Lower leg skin (tissue), 4 donors: Measurements from ENCODE around the gene FHOD3. TPM values are rescaled to one million over a fixed set of nuclear protein-coding genes. Genes with fewer than 3 reads are reported as not detected.
"Not testable (repeated sequence)": the region's sequence is repeated elsewhere in the genome, so short reads cannot be mapped to it uniquely, and the experiment has no call there.

Experiments used
- DNase-seq, 2 donors: peaks; one replicate each; pipeline ENCODE4 v3.0.0-alpha.2; 2019; ENCODE audit warnings: low spot score in 2 of 2
- H3K4me3 ChIP-seq: fragments of 200-600 bp; sonication (generic); 2 replicates; pipeline ENCODE4 v1.5.1; 2017; ENCODE audit warnings: mild to moderate bottlenecking, low read depth; ENCODE audit not compliant: poor library complexity, severe bottlenecking
- POLR2A ChIP-seq, 2 donors: fragments of 450-650 bp; IDR thresholded peaks; one replicate each; pipeline ENCODE4 v1.6.1; 2016 to 2017; ENCODE audit warnings: antibody characterized with exemption in 2 of 2, mild to moderate bottlenecking in 1 of 2, moderate library complexity in 1 of 2
- WGBS, 2 donors: methylation state at CpG; one replicate each; pipeline ENCODE4 v1.1.5; 2018; 5-methylcytosine and 5-hydroxymethylcytosine counted together
- intact Hi-C: fragments of 100-400 bp; cut with DNase I; formaldehyde crosslinking; loops from one replicate; pipeline ENCODE4 v1.15.0; 2023; ENCODE audit warnings: low total_unique reads
- total RNA-seq, 4 donors: library from RNA; depleted of rRNA; stranded (reverse); fragments of >200 nt; gene quantifications; one replicate each; pipeline ENCODE4 v1.1.0, GENCODE V29; 2016
- TF ChIP-seq, protein P1 (sequence below), 3 donors: fragments of 450-650 bp; IDR thresholded peaks; one replicate each; pipeline ENCODE4 v1.5.1; 2016; ENCODE audit warnings: antibody characterized with exemption in 3 of 3, mild to moderate bottlenecking in 3 of 3, moderate library complexity in 2 of 3

FHOD3 gene
- total RNA-seq, 4 donors from 2014 or later, result 5.3 to 15.1 (median 7.8) TPM

GRCh38 chr18:36461551-36461987 lies 164.1 kb downstream of the FHOD3 start:
- WGBS, 2 donors, result 86 to 89% methylated on average over 1 of the region's 1 CpG
- DNase-seq, result no peak
- TF ChIP-seq, protein P1, sequence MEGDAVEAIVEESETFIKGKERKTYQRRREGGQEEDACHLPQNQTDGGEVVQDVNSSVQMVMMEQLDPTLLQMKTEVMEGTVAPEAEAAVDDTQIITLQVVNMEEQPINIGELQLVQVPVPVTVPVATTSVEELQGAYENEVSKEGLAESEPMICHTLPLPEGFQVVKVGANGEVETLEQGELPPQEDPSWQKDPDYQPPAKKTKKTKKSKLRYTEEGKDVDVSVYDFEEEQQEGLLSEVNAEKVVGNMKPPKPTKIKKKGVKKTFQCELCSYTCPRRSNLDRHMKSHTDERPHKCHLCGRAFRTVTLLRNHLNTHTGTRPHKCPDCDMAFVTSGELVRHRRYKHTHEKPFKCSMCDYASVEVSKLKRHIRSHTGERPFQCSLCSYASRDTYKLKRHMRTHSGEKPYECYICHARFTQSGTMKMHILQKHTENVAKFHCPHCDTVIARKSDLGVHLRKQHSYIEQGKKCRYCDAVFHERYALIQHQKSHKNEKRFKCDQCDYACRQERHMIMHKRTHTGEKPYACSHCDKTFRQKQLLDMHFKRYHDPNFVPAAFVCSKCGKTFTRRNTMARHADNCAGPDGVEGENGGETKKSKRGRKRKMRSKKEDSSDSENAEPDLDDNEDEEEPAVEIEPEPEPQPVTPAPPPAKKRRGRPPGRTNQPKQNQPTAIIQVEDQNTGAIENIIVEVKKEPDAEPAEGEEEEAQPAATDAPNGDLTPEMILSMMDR (IDR thresholded peaks at IDR 0.05), result no peak
- no peak for TF ChIP-seq POLR2A (IDR thresholded peaks at IDR 0.05)
- intact Hi-C loops, result no loop called here
- H3K4me3 ChIP-seq, result no peak overlapping the region

GRCh38 chr18:36463516-36463915 lies 166.0 kb downstream of the FHOD3 start:
- intact Hi-C loops, H3K4me3 ChIP-seq, DNase-seq: not testable (repeated sequence)
- WGBS, 2 donors, result 94 to 96% methylated on average over 5 of the region's 5 CpGs

DNA sequence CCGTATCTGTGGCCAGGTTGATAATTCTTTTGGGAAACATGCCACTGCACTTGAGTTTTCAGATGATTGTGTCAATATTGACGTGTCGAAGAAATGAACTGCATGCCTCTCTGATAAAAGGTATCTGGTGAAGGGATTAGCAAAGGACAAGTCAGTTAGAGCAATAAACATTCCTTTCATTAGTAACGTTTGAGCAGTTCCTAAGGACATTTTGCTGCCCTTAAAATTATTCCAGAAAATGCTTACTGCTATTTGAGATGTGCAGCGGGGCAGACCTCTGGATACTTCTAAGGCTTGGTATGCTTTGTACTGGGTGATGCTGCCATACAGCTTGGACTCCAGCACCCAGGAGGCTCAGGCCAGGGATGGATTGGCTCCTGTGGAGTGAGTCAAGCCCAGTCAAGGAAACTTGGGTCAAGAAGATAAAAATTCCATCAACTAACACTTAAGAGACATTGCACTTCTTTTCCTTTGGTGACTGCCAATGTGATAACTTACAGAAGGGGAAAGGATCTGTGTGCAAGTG lies 166.7 kb downstream of the FHOD3 start:
- 80 to 84% methylated on average over 5 of the region's 5 CpGs for WGBS, 2 donors
- intact Hi-C loops, result no loop called here
- no peak for DNase-seq

GRCh38 chr18:36465276-36465675 lies 167.8 kb downstream of the FHOD3 start:
- H3K4me3 ChIP-seq, result no peak overlapping the region
- DNase-seq, result no peak
- 89 to 94% methylated on average over 6 of the region's 6 CpGs for WGBS, 2 donors
- TF ChIP-seq, protein P1 (IDR thresholded peaks at IDR 0.05), result no peak
- intact Hi-C loops, result no loop called here

More for the DNA sequence above, 166.7 kb downstream of the FHOD3 start:
- H3K4me3 ChIP-seq, result no peak overlapping the region
- no peak for TF ChIP-seq POLR2A (IDR thresholded peaks at IDR 0.05)
- TF ChIP-seq, protein P1 (IDR thresholded peaks at IDR 0.05), result no peak

- 86 to 87% methylated on average over 3 of the region's 3 CpGs for WGBS, 2 donors
- DNase-seq, result no peak
Measured at GRCh38 chr18:36465970-36466369, 168.5 kb downstream of the FHOD3 start.

DNA sequence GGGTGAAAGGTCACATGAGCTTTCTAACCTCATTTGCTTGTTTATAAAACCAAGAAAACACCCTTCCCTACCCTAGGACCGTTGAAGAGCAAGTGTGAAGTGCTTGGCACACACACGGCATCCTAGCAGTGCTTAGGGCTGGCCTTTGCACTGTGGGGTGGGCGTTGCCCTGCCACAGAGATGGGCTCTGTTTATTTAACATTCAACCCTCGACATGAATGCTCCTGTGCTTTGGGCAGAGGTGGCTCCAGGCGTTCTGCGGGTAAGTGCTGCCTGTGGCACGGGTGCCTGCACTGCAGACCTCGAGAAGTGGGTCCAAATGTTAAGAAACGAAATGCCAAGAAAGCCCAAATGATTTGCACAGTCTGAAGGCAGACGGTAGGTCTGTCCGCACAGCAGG lies 170.1 kb downstream of the FHOD3 start:
- no peak for DNase-seq
- 84 to 85% methylated on average over 11 of the region's 11 CpGs for WGBS, 2 donors

More at GRCh38 chr18:36465970-36466369, 168.5 kb downstream of the FHOD3 start:
- TF ChIP-seq POLR2A (IDR thresholded peaks at IDR 0.05), result no peak
- TF ChIP-seq, protein P1 (IDR thresholded peaks at IDR 0.05), result no peak
- intact Hi-C loops, result no loop called here
- no peak overlapping the region for H3K4me3 ChIP-seq

More for the DNA sequence above, 170.1 kb downstream of the FHOD3 start:
- TF ChIP-seq, protein P1 (IDR thresholded peaks at IDR 0.05), result no peak
- no peak for TF ChIP-seq POLR2A (IDR thresholded peaks at IDR 0.05)
- intact Hi-C loops, result no loop called here
- no peak overlapping the region for H3K4me3 ChIP-seq
